Natural killer cell (primary cell): ENCODE measurements around the gene MDFI. TPM values are rescaled to one million over a fixed set of nuclear protein-coding genes. Genes with fewer than 3 reads are reported as not detected.

Experiments
- ATAC-seq, 3 donors: fragments of 150-1000 bp in 2 of 3; fragments of 200-7000 bp in 1 of 3; cut with Tn5 transposase; 1 replicate in 1 of 3; 2 replicates in 2 of 3; pipeline ENCODE4 v1.10.0; 2021; ENCODE audit warnings: mild to moderate bottlenecking in 2 of 3, moderate library complexity in 2 of 3
- DNase-seq, 2 donors: peaks; one replicate each; pipeline versions ENCODE4 v3.0.0 to v3.0.0-alpha.2; 2013 to 2021; ENCODE audit warnings: mixed read lengths in 1 of 2
- H3K27ac ChIP-seq: one replicate; pipeline ENCODE4 v1.5.1; 2013; ENCODE audit warnings: mild to moderate bottlenecking, low read length
- H3K27me3 ChIP-seq: one replicate; pipeline ENCODE4 v1.6.1; 2013; ENCODE audit warnings: low read length; ENCODE audit not compliant: control insufficient read depth, insufficient read depth
- H3K36me3 ChIP-seq: one replicate; pipeline ENCODE4 v1.6.1; 2013; ENCODE audit warnings: low read length; ENCODE audit not compliant: control insufficient read depth, insufficient read depth
- H3K4me1 ChIP-seq: one replicate; pipeline ENCODE4 v1.6.1; 2013; ENCODE audit warnings: low read length; ENCODE audit not compliant: control insufficient read depth, insufficient read depth
- H3K4me3 ChIP-seq: one replicate; pipeline ENCODE4 v1.5.1; 2013; ENCODE audit warnings: low read length
- H3K9me3 ChIP-seq: one replicate; pipeline ENCODE4 v1.6.1; 2013; ENCODE audit warnings: low read length; ENCODE audit not compliant: control insufficient read depth, insufficient read depth
- H3K27ac Mint-ChIP-seq, 2 donors: one replicate each; pipeline ENCODE4 v1.8.0; 2022; ENCODE audit warnings: mild to moderate bottlenecking in 2 of 2, mixed read lengths in 2 of 2, moderate library complexity in 1 of 2
- H3K27me3 Mint-ChIP-seq, 2 donors: one replicate each; pipeline ENCODE4 v1.8.0; 2022; ENCODE audit warnings: low read depth in 2 of 2, mixed read lengths in 2 of 2
- H3K36me3 Mint-ChIP-seq: one replicate; pipeline ENCODE4 v1.8.0; 2022; ENCODE audit warnings: mixed read lengths
- H3K4me1 Mint-ChIP-seq, 2 donors: one replicate each; pipeline ENCODE4 v1.8.0; 2022; ENCODE audit warnings: mixed read lengths in 2 of 2
- H3K4me3 Mint-ChIP-seq: one replicate; pipeline ENCODE4 v1.8.0; 2022; ENCODE audit warnings: mild to moderate bottlenecking, moderate library complexity, mixed read lengths
- H3K9me3 Mint-ChIP-seq, 2 donors: one replicate each; pipeline ENCODE4 v1.8.0; 2022; ENCODE audit warnings: mixed read lengths in 2 of 2
- whole genome bisulfite sequencing: methylation state at CpG from one replicate; pipeline ENCODE4 v1.1.7; 2013; ENCODE audit warnings: missing lambda C conversion rate; ENCODE audit not compliant: insufficient coverage; 5-methylcytosine and 5-hydroxymethylcytosine counted together
- intact Hi-C: fragments of 100-400 bp; cut with micrococcal nuclease; formaldehyde crosslinking; loops from one replicate; pipeline ENCODE4 v1.14.2; 2022
- total RNA-seq, 4 donors: library from RNA; stranded (reverse); fragments of 120-200 nt in 1 of 4; gene quantifications; one replicate each; pipeline versions ENCODE4 v1.2.3 to v1.2.4, GENCODE V29; 2013 to 2022
- TF ChIP-seq, protein P1 (sequence below): fragments of 200-600 bp; IDR thresholded peaks from one replicate; pipeline ENCODE4 v1.8.0; 2022; ENCODE audit warnings: antibody characterized with exemption

The MDFI gene
- total RNA-seq, 3 donors from 2014 or later (not counting 1 experiment from before 2014, with no cell fraction given): not detected

DNA sequence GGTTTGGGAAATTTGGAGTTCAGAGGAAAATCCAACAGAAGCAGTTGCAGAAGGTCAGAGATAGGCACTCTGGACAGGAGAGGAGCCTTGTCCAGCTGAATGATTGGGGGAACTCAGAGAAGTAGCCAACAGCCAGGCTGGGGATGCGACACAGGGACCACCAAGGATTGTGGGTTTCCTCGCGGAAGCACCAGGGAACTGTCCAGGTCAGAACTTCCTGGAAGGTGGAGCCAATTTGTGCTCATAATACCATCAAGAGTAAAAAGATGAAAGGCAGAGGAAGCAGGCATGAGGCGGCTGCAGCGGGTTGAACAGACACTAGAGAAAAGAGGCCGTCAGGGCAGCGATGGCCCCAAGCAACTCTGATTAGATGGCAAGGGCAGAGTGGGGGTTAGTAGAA lies 33.7 kb downstream of the MDFI start:
- Mint-ChIP-seq H3K27me3 (peaks cover 28 to 35% of the 10 kb centered on the region in 2 donors), H3K9me3 (no peaks in the 10 kb centered on the region), H3K36me3 (no peaks in the 10 kb centered on the region), H3K4me3 (no peak overlapping the region), H3K4me1 (no peaks in the 10 kb centered on the region), H3K27ac (no peak overlapping the region)
- no peak overlapping the region for H3K27ac ChIP-seq
- H3K4me1 ChIP-seq: no peaks in the 10 kb centered on the region
- H3K27me3 ChIP-seq: no peaks in the 10 kb centered on the region
- ATAC-seq: no peak
- H3K4me3 ChIP-seq: no peak overlapping the region
- H3K36me3 ChIP-seq: no peaks in the 10 kb centered on the region
- intact Hi-C loops: no loop called here
- 81% methylated on average over 7 of the region's 7 CpGs for WGBS
- DNase-seq: no peak
- TF ChIP-seq, protein P1, sequence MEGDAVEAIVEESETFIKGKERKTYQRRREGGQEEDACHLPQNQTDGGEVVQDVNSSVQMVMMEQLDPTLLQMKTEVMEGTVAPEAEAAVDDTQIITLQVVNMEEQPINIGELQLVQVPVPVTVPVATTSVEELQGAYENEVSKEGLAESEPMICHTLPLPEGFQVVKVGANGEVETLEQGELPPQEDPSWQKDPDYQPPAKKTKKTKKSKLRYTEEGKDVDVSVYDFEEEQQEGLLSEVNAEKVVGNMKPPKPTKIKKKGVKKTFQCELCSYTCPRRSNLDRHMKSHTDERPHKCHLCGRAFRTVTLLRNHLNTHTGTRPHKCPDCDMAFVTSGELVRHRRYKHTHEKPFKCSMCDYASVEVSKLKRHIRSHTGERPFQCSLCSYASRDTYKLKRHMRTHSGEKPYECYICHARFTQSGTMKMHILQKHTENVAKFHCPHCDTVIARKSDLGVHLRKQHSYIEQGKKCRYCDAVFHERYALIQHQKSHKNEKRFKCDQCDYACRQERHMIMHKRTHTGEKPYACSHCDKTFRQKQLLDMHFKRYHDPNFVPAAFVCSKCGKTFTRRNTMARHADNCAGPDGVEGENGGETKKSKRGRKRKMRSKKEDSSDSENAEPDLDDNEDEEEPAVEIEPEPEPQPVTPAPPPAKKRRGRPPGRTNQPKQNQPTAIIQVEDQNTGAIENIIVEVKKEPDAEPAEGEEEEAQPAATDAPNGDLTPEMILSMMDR: no peak
- H3K9me3 ChIP-seq: no peaks in the 10 kb centered on the region

DNA sequence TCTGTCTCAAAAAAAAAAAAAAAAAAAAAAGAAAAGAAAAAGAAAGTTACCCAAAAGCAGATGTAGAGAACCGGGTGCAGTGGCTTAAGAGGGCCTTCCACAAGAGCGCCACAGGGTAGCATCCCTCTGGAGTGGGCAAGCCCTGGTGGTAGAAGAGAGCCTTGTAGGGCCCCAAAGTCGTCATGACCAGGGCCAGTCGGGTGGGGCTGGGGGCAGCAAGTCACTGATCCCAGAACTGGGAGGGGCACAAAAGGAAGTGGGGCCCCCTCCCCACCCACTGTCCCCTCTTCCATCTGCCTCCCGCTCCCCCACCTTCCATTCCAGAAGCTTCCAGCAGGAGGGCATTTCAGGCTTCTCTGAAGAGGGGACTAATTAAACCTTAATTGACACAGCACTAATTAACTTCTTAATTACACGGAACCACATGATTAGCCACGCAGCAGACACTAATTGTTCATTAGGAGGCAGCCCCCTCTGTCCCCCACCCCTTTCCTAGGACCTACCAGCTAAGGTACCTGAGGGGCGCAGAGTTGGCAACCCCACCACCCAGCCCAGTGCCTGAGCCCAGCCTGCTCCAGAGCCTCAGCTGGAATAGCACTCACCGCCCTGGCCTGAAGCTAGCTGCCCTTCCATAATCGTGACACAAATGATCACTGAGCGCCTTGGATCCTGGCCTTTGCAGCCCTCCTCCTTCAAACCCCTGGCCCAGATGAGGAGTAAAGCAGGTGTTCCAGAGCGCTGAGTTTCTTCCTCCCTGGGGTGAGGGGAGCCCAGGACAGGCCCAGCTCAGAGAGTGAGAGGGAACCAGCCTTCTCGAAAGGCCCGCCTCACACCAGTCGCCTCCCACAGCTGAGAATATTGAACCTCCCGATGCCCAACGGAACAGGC lies 34.8 kb downstream of the MDFI start:
- H3K4me1 ChIP-seq: no peaks in the 10 kb centered on the region
- H3K36me3 Mint-ChIP-seq: no peaks in the 10 kb centered on the region
- H3K9me3 Mint-ChIP-seq: no peaks in the 10 kb centered on the region
- TF ChIP-seq, protein P1: no peak
- peaks cover 24 to 36% of the 10 kb centered on the region in 2 donors for H3K27me3 Mint-ChIP-seq
- H3K36me3 ChIP-seq: no peaks in the 10 kb centered on the region
- H3K27ac Mint-ChIP-seq: no peak overlapping the region
- H3K4me3 ChIP-seq: no peak overlapping the region
- H3K9me3 ChIP-seq: no peaks in the 10 kb centered on the region
- no peak overlapping the region for H3K4me3 Mint-ChIP-seq
- H3K27ac ChIP-seq: no peak overlapping the region
- intact Hi-C loops: no loop called here
- DNase-seq: no peak
- WGBS: 88% methylated on average over 17 of the region's 17 CpGs
- no peak for ATAC-seq
- no peaks in the 10 kb centered on the region for H3K4me1 Mint-ChIP-seq
- no peaks in the 10 kb centered on the region for H3K27me3 ChIP-seq

GRCh38 chr6:41673704-41674000 lies 35.4 kb downstream of the MDFI start:
- TF ChIP-seq, protein P1: no peak
- no peaks in the 10 kb centered on the region for H3K4me1 ChIP-seq
- Mint-ChIP-seq H3K36me3 (no peaks in the 10 kb centered on the region), H3K4me1 (no peaks in the 10 kb centered on the region), H3K27ac (no peak overlapping the region), H3K27me3 (peaks cover 22 to 36% of the 10 kb centered on the region in 2 donors), H3K9me3 (no peaks in the 10 kb centered on the region), H3K4me3 (no peak overlapping the region)
- no peak for ATAC-seq
- intact Hi-C loops: no loop called here
- H3K36me3 ChIP-seq: no peaks in the 10 kb centered on the region
- H3K9me3 ChIP-seq: no peaks in the 10 kb centered on the region
- no peak overlapping the region for H3K4me3 ChIP-seq
- DNase-seq: no peak
- 87% methylated on average over 5 of the region's 5 CpGs for WGBS
- no peaks in the 10 kb centered on the region for H3K27me3 ChIP-seq
- H3K27ac ChIP-seq: no peak overlapping the region
